ENCODE results near the gene OGFOD2.

The OGFOD2 gene

GRCh38 chr12:122951979-122952892 is 22.8 kb upstream of the OGFOD2 start:
- DNase-seq (ENCODE audit: low read depth in 2 of 2): peak; percentile 59 to 63

GRCh38 chr12:122955156-122955555 is 19.9 kb upstream of the OGFOD2 start:
- no peak for DNase-seq (ENCODE audit: low read depth in 2 of 2)

GRCh38 chr12:122956035-122956434 is 19.0 kb upstream of the OGFOD2 start:
- no peak for DNase-seq (ENCODE audit: low read depth in 2 of 2)

- DNase-seq (ENCODE audit: low read depth in 2 of 2): no peak
These were observed 16.7 kb upstream of the OGFOD2 start for GRCh38 chr12:122958198-122958888.

GRCh38 chr12:122959566-122960192 is 15.4 kb upstream of the OGFOD2 start:
- no peak for DNase-seq (ENCODE audit: low read depth in 2 of 2)

GRCh38 chr12:122960193-122960569 is 14.9 kb upstream of the OGFOD2 start:
- no peak for DNase-seq (ENCODE audit: low read depth in 2 of 2)

GRCh38 chr12:122961531-122962329 is 13.3 kb upstream of the OGFOD2 start:
- no peak for DNase-seq (ENCODE audit: low read depth in 2 of 2)

- no peak for DNase-seq (ENCODE audit: low read depth in 2 of 2)
These were observed 11.1 kb upstream of the OGFOD2 start for GRCh38 chr12:122963941-122964265.

GRCh38 chr12:122964439-122965257 is 10.4 kb upstream of the OGFOD2 start:
- no peak for DNase-seq (ENCODE audit: low read depth in 2 of 2)

- DNase-seq (ENCODE audit: low read depth in 2 of 2): no peak
These were observed 9.7 kb upstream of the OGFOD2 start for GRCh38 chr12:122965321-122965751.

- peak; percentile 95 to 97 for DNase-seq (ENCODE audit: low read depth in 2 of 2)
These were observed 8.9 kb upstream of the OGFOD2 start, which contains the start of gene ABCB9 for GRCh38 chr12:122965851-122966742. Gene ABCB9, minus strand, starts transcription at chr12:122966463. Its CDS starts 6,228 bp downstream, at chr12:122960235.

GRCh38 chr12:122966743-122967550 is 8.1 kb upstream of the OGFOD2 start:
- no peak for DNase-seq (ENCODE audit: low read depth in 2 of 2)

GRCh38 chr12:122968104-122968503 is 6.9 kb upstream of the OGFOD2 start:
- DNase-seq (ENCODE audit: low read depth in 2 of 2): no peak

GRCh38 chr12:122969676-122970075 is 5.4 kb upstream of the OGFOD2 start:
- DNase-seq (ENCODE audit: low read depth in 2 of 2): no peak

GRCh38 chr12:122974274-122974891 is 661 bp upstream of the OGFOD2 start:
- DNase-seq (ENCODE audit: low read depth in 2 of 2): peak; percentile 98 to 99

GRCh38 chr12:122975790-122976647 is 975 bp downstream of the OGFOD2 start:
- DNase-seq (ENCODE audit: low read depth in 2 of 2): no peak

GRCh38 chr12:122976648-122976975 is 1.6 kb downstream of the OGFOD2 start:
- DNase-seq (ENCODE audit: low read depth in 2 of 2): no peak

GRCh38 chr12:122977153-122977552 is 2.1 kb downstream of the OGFOD2 start:
- no peak for DNase-seq (ENCODE audit: low read depth in 2 of 2)
